ENCODE measurements around the gene SBK3. TPM values are rescaled to one million over a fixed set of nuclear protein-coding genes. Genes with fewer than 3 reads are reported as not detected.
"Not testable (repeated sequence)": the region's sequence is repeated elsewhere in the genome, so short reads cannot be mapped to it uniquely, and the experiment has no call there.

Gene SBK3
- 0.43 TPM in 1 of 2 replicates, not detected in the other for total RNA-seq (2014; rRNA removed; shearing (Covaris generic); ENCODE audit: low replicate concordance)

- H3K27me3 ChIP-seq: no peaks in the 10 kb centered on the region
- no peaks in the 10 kb centered on the region for H3K9me3 ChIP-seq
- H3K4me3 ChIP-seq: no peak within 1 kb of the TSS
- no peaks in the 10 kb centered on the region for H3K36me3 ChIP-seq
- DNase-seq: no peak
Observed at GRCh38 chr19:55545443-55545842, at the start of gene SBK3. Gene SBK3, minus strand, starts transcription at chr19:55545543. Its CDS starts 0 bp downstream, at chr19:55545543.

- Histone ChIP-seq H3K9me3 (no peaks in the 10 kb centered on the region), H3K36me3 (peaks cover 38% of the 10 kb centered on the region), H3K27me3 (no peaks in the 10 kb centered on the region), H3K4me3 (no peak overlapping the region)
- no peak for DNase-seq
Observed at GRCh38 chr19:55593096-55593772, 47.9 kb upstream of the SBK3 start.

- no peaks in the 10 kb centered on the region for H3K9me3 ChIP-seq
- no peak for DNase-seq
- H3K27me3 ChIP-seq: no peaks in the 10 kb centered on the region
- H3K36me3 ChIP-seq: peaks cover 33% of the 10 kb centered on the region
- no peak overlapping the region for H3K4me3 ChIP-seq
Observed at GRCh38 chr19:55592391-55593090, 47.2 kb upstream of the SBK3 start.

GRCh38 chr19:55591555-55591954, 46.2 kb upstream of the SBK3 start:
- DNase-seq: no peak
- peaks cover 23% of the 10 kb centered on the region for H3K36me3 ChIP-seq

GRCh38 chr19:55590617-55591016, 45.3 kb upstream of the SBK3 start:
- H3K36me3 ChIP-seq: peaks cover 14% of the 10 kb centered on the region
- H3K4me3 ChIP-seq: no peak overlapping the region
- no peaks in the 10 kb centered on the region for H3K9me3 ChIP-seq
- peak; percentile 29 for DNase-seq
- H3K27me3 ChIP-seq: no peaks in the 10 kb centered on the region

More at GRCh38 chr19:55591555-55591954, 46.2 kb upstream of the SBK3 start:
- Histone ChIP-seq H3K4me3 (no peak overlapping the region), H3K27me3 (no peaks in the 10 kb centered on the region), H3K9me3 (no peaks in the 10 kb centered on the region)

- H3K9me3 ChIP-seq: no peaks in the 10 kb centered on the region
- no peaks in the 10 kb centered on the region for H3K27me3 ChIP-seq
- no peak overlapping the region for H3K4me3 ChIP-seq
- H3K36me3 ChIP-seq: peaks cover 8% of the 10 kb centered on the region
- no peak for DNase-seq
Observed at GRCh38 chr19:55590109-55590508, 44.8 kb upstream of the SBK3 start.

GRCh38 chr19:55588738-55589137, 43.4 kb upstream of the SBK3 start:
- peaks cover 3% of the 10 kb centered on the region for H3K36me3 ChIP-seq
- H3K4me3 ChIP-seq: no peak overlapping the region
- H3K9me3 ChIP-seq: no peaks in the 10 kb centered on the region
- DNase-seq: no peak
- H3K27me3 ChIP-seq: no peaks in the 10 kb centered on the region

- Histone ChIP-seq H3K27me3 (no peaks in the 10 kb centered on the region), H3K4me3 (peak overlapping the region; percentile 43), H3K36me3 (no peaks in the 10 kb centered on the region; the same call in none of the 2 replicates), H3K9me3 (no peaks in the 10 kb centered on the region)
- DNase-seq: peak; percentile 90
Observed at GRCh38 chr19:55586976-55587668, 41.8 kb upstream of the SBK3 start.

GRCh38 chr19:55585658-55586339, 40.5 kb upstream of the SBK3 start:
- Histone ChIP-seq H3K27me3 (no peaks in the 10 kb centered on the region), H3K36me3 (no peaks in the 10 kb centered on the region), H3K9me3 (no peaks in the 10 kb centered on the region), H3K4me3 (no peak overlapping the region)
- no peak for DNase-seq

- Histone ChIP-seq H3K4me3 (no peak overlapping the region), H3K9me3 (no peaks in the 10 kb centered on the region), H3K36me3 (peaks cover 3% of the 10 kb centered on the region), H3K27me3 (no peaks in the 10 kb centered on the region)
- DNase-seq: no peak
Observed at GRCh38 chr19:55584871-55585270, 39.5 kb upstream of the SBK3 start.

- not testable (repeated sequence) for H3K4me3 ChIP-seq, H3K27me3 ChIP-seq, H3K36me3 ChIP-seq, DNase-seq, H3K9me3 ChIP-seq
Observed at GRCh38 chr19:55583897-55584296, 38.6 kb upstream of the SBK3 start.

- H3K9me3 ChIP-seq, DNase-seq, H3K4me3 ChIP-seq, H3K27me3 ChIP-seq: not testable (repeated sequence)
- H3K36me3 ChIP-seq: peaks cover 13% of the 10 kb centered on the region
Observed at GRCh38 chr19:55582284-55582683, 36.9 kb upstream of the SBK3 start.

GRCh38 chr19:55581823-55582223, 36.5 kb upstream of the SBK3 start:
- H3K36me3 ChIP-seq: peaks cover 17% of the 10 kb centered on the region
- H3K4me3 ChIP-seq: no peak overlapping the region
- no peak for DNase-seq
- no peaks in the 10 kb centered on the region for H3K27me3 ChIP-seq
- no peaks in the 10 kb centered on the region for H3K9me3 ChIP-seq

- Histone ChIP-seq H3K4me3 (peak overlapping the region; percentile 98), H3K9me3 (no peaks in the 10 kb centered on the region; the same call in 1 of the 2 replicates), H3K27me3 (no peaks in the 10 kb centered on the region), H3K36me3 (peaks cover 20% of the 10 kb centered on the region)
- no peak for DNase-seq
Observed at GRCh38 chr19:55581145-55581822, 35.9 kb upstream of the SBK3 start.

- Histone ChIP-seq H3K27me3 (no peaks in the 10 kb centered on the region), H3K4me3 (peak within 1 kb of the TSS; percentile 98), H3K36me3 (peaks cover 23% of the 10 kb centered on the region), H3K9me3 (no peaks in the 10 kb centered on the region; the same call in 1 of the 2 replicates)
- DNase-seq: peak; percentile 92
Observed at GRCh38 chr19:55580628-55581144, 35.3 kb upstream of the SBK3 start, which contains the start of gene ZNF579. Gene ZNF579, minus strand, starts transcription at chr19:55580848. Its CDS starts 1,209 bp downstream, at chr19:55579639.

Data from MG63 (cell line).